Measurements from ENCODE around the gene ETV4. TPM values are rescaled to one million over a fixed set of nuclear protein-coding genes. Genes with fewer than 3 reads are reported as not detected.

ETV4 gene
- 0.46 TPM for total RNA-seq

GRCh38 chr17:43546319-43547188 is at the start of gene ETV4:
Gene ETV4 (minus strand): TSS chr17:43546340. CDS start chr17:43545617, 723 bp downstream.

GRCh38 chr17:43483674-43484551 is 62.2 kb downstream of the ETV4 start, which contains the start of gene DHX8:
Gene DHX8 (plus strand): TSS chr17:43483975. CDS start chr17:43484038, 63 bp downstream.

Other genes starting within 250 kb of the ETV4 start
- gene ARL4D, start 147.3 kb downstream of the ETV4 start, total RNA-seq: 21.0 TPM
- gene DHX8, start 62.4 kb downstream of the ETV4 start, total RNA-seq: 37.8 TPM
- not detected for gene MEOX1, start 115.6 kb upstream of the ETV4 start, total RNA-seq
- 0.23 TPM for gene SOST, start 212.5 kb upstream of the ETV4 start, total RNA-seq
- gene DUSP3, start 232.6 kb upstream of the ETV4 start, total RNA-seq: 42.2 TPM
- gene CFAP97D1, start 234.1 kb upstream of the ETV4 start, total RNA-seq: not detected